Activated B cell treated with CpG ODN at 0.5 μM for 24 hours (primary cell): ENCODE results near the gene STX8. TPM values are rescaled to one million over a fixed set of nuclear protein-coding genes. Genes with fewer than 3 reads are reported as not detected.
A peak's percentile ranks its signal among the peaks of the same experiment; 100 is the strongest.

Experiments
- ATAC-seq: fragments of 200-7000 bp; cut with Tn5 transposase; one replicate; pipeline ENCODE4 v1.10.0; 2021; ENCODE audit warnings: low read depth, mild to moderate bottlenecking, moderate library complexity
- CTCF ChIA-PET: fragments of 350-600 bp; sonication (Branson Sonifier 250); formaldehyde crosslinking; loops from one replicate; lab custom pipeline; 2021; ENCODE audit warnings: antibody characterized with exemption; lab: Charles Lee
- POLR2A ChIA-PET: fragments of 350-600 bp; sonication (Branson Sonifier 250); formaldehyde crosslinking; loops from one replicate; lab custom pipeline; 2021; ENCODE audit warnings: antibody characterized with exemption; lab: Charles Lee
- DNase-seq: peaks from one replicate; pipeline ENCODE4 v3.0.0; 2022
- H3K27ac Mint-ChIP-seq: one replicate; pipeline ENCODE4 v1.8.0; 2020; ENCODE audit warnings: mixed read lengths
- H3K27me3 Mint-ChIP-seq: one replicate; pipeline ENCODE4 v1.8.0; 2021; ENCODE audit warnings: mixed read lengths
- H3K36me3 Mint-ChIP-seq: one replicate; pipeline ENCODE4 v1.8.0; 2021; ENCODE audit warnings: low read depth, mixed read lengths
- H3K4me1 Mint-ChIP-seq: one replicate; pipeline ENCODE4 v1.8.0; 2021; ENCODE audit warnings: mixed read lengths
- H3K4me3 Mint-ChIP-seq: one replicate; pipeline ENCODE4 v1.8.0; 2020; ENCODE audit warnings: mild to moderate bottlenecking, mixed read lengths
- H3K9me3 Mint-ChIP-seq: one replicate; pipeline ENCODE4 v1.8.0; 2020; ENCODE audit warnings: mixed read lengths
- CTCF ChIP-seq: fragments of 200-600 bp; IDR thresholded peaks from one replicate; pipeline ENCODE4 v1.8.0; 2022; ENCODE audit warnings: antibody characterized with exemption, mild to moderate bottlenecking
- intact Hi-C: fragments of 100-400 bp; cut with micrococcal nuclease; formaldehyde crosslinking; loops from one replicate; pipeline ENCODE4 v1.15.1; 2024
- total RNA-seq: library from RNA; stranded (reverse); gene quantifications from 2 replicates; pipeline ENCODE4 v1.2.3, GENCODE V29; 2022

STX8 gene
- total RNA-seq, 1 donor from 2014 or later: 66.9 TPM

DNA sequence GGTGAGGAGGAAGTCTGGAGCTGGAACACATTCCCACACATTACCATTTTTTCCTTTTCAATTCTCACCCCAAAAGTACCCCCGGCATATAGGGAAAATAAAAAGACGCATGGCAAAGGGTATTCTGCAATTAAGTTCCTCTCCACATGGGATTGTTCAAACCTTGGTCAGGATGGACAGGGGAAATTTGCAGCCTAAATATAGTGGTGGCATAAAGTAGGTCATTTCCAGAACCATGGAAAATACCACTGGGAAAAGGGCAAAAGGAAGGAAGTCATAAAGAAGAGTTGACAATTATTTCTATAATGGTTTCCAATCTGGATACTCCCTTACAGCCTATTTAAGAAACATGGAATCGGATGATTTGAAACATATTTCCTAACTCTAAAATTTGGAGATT is 135.8 kb downstream of the STX8 start:
- Mint-ChIP-seq H3K9me3 (no peaks in the 10 kb centered on the region), H3K4me1 (peaks cover 3% of the 10 kb centered on the region), H3K36me3 (peaks cover 26% of the 10 kb centered on the region), H3K27ac (no peak overlapping the region), H3K4me3 (no peak overlapping the region), H3K27me3 (no peaks in the 10 kb centered on the region)
- intact Hi-C loops: no loop called here
- DNase-seq (no peak), ATAC-seq (no peak)
- no peak for TF ChIP-seq CTCF
- ChIA-PET CTCF (no interaction called here), POLR2A (no interaction called here)

DNA sequence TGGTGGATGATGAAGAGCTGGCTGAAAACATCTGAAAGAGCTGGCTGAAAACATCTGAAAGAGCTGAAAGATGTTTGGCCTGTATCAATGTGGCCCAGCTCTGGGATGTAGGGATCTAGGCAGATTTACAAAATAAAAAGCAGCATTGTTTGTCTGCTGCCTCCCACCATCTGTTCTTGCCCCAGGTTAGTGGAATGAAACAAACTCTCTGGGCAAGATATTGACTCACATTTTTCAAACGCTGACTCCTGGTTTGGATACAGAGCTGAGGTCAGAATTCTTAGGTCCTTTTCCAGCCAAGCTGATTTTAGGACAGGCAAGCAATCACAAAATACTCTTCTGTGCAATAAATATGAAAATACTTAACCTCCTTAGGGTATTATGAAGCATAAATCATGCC is 139.0 kb downstream of the STX8 start:
- DNase-seq: no peak
- Mint-ChIP-seq H3K27me3 (no peaks in the 10 kb centered on the region), H3K9me3 (no peaks in the 10 kb centered on the region), H3K36me3 (peaks cover 28% of the 10 kb centered on the region), H3K4me1 (peaks cover 25% of the 10 kb centered on the region), H3K4me3 (no peak overlapping the region), H3K27ac (no peak overlapping the region)
- no peak for TF ChIP-seq CTCF
- ChIA-PET CTCF (no interaction called here), POLR2A (interaction anchor here (0.6 kb wide), 1 partner anchor 471 kb away, joined by 5 read pairs; the partner anchor contains the start of gene PIK3R5)
- ATAC-seq: no peak
- intact Hi-C loops: no loop called here

DNA sequence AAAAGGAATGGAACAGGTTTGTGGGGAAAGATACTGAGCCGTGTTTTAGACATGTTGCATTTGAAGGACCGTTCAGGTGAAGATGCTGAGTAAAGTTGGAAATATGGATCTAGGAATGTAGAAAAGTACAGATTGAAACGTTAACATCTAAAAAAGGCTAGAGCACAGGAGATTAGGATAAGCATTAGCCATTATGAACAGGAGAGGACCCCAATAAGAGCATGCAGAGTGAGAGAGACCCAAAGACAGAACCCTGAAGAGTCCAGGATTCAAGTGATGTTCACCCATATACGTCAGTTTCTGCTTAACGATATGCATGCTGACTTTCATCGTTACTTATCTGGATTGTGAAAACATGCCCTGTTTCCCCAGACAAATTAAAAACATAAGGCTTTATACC is 140.5 kb downstream of the STX8 start:
- Mint-ChIP-seq H3K9me3 (no peaks in the 10 kb centered on the region), H3K4me1 (peaks cover 25% of the 10 kb centered on the region), H3K36me3 (peaks cover 20% of the 10 kb centered on the region), H3K27ac (no peak overlapping the region), H3K4me3 (no peak overlapping the region), H3K27me3 (no peaks in the 10 kb centered on the region)
- ATAC-seq (no peak), DNase-seq (no peak)
- CTCF ChIA-PET: no interaction called here
- POLR2A ChIA-PET: no interaction called here
- intact Hi-C loops: no loop called here
- TF ChIP-seq CTCF: no peak

- Mint-ChIP-seq H3K27ac (no peak overlapping the region), H3K4me3 (no peak overlapping the region), H3K9me3 (no peaks in the 10 kb centered on the region), H3K27me3 (no peaks in the 10 kb centered on the region), H3K36me3 (peaks cover 19% of the 10 kb centered on the region), H3K4me1 (peaks cover 25% of the 10 kb centered on the region)
- TF ChIP-seq CTCF: no peak
- DNase-seq (no peak), ATAC-seq (no peak)
- intact Hi-C loops: no loop called here
- POLR2A ChIA-PET: no interaction called here
- CTCF ChIA-PET: no interaction called here
These were observed 141.0 kb downstream of the STX8 start for GRCh38 chr17:9434642-9435057.

DNA sequence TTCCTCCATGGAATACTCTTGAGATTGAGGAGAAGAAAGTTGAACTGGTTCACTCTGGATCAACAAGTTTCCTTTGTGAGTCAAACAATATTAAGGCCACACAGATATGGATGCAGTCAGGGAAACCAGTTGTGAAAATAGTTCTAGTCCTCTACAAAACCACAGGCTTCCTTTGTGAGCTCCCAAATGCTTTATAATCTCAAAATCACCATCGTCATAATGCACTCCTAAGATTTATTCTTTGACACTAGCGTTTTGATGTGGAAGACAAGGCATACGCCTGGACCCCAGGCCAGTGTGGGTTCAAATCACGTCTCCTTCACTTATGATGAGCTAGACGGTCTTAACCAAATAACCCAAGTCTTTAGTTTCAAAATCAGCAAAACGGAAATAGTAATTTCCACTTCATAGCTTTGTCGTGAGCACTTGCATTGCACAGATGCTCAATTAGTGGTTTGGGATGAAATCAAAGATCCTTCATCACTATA is 142.6 kb downstream of the STX8 start:
- ATAC-seq: peak; percentile 31
- CTCF ChIA-PET: no interaction called here
- peaks cover 25% of the 10 kb centered on the region for H3K4me1 Mint-ChIP-seq
- H3K27me3 Mint-ChIP-seq: no peaks in the 10 kb centered on the region
- H3K9me3 Mint-ChIP-seq: no peaks in the 10 kb centered on the region
- peak overlapping the region; percentile 40 for H3K4me3 Mint-ChIP-seq
- H3K36me3 Mint-ChIP-seq: peaks cover 21% of the 10 kb centered on the region
- no peak for DNase-seq
- H3K27ac Mint-ChIP-seq: no peak overlapping the region
- intact Hi-C loops: no loop called here
- no peak for TF ChIP-seq CTCF
- POLR2A ChIA-PET: no interaction called here
